Uterus (tissue), 2 donors: Measurements from ENCODE around the gene BRD9.

ENCODE experiments used
- POLR2A ChIP-seq, 2 donors: fragments of 450-650 bp; IDR thresholded peaks; one replicate each; pipeline ENCODE4 v1.6.1; 2016; ENCODE audit warnings: antibody characterized with exemption in 2 of 2, mild to moderate bottlenecking in 1 of 2, moderate library complexity in 1 of 2
- TF ChIP-seq, protein P1 (sequence below), 4 experiments: fragments of 200-600 bp in 2 of 4; fragments of 450-650 bp in 2 of 4; sonication (generic) in 2 of 4; IDR thresholded peaks; one replicate each; pipeline ENCODE4 v1.5.1; 2016 to 2019; ENCODE audit warnings: antibody characterized with exemption in 4 of 4, mild to moderate bottlenecking in 2 of 4, moderate library complexity in 1 of 4

DNA sequence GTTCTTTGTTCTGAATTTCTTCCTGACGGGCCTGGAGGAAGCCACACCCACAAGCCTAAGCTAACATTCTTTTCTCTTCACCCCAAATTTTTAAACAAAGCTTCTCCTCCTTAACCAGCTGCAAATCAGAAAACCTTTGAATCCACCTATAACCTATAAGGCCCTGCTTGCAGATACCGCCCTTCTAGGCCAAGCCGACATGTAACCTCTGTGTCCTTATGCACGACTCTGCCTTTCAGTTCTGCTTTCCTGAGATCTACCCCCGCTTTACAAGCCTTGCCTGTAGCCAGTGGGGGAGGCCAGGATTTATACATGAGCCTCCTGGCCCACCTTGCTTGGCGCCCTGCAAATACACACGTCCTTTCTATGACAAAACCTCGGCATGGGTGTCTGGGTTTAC is 19.3 kb downstream of the BRD9 start:
- no peak for TF ChIP-seq POLR2A (IDR thresholded peaks at IDR 0.05)
- TF ChIP-seq, protein P1, sequence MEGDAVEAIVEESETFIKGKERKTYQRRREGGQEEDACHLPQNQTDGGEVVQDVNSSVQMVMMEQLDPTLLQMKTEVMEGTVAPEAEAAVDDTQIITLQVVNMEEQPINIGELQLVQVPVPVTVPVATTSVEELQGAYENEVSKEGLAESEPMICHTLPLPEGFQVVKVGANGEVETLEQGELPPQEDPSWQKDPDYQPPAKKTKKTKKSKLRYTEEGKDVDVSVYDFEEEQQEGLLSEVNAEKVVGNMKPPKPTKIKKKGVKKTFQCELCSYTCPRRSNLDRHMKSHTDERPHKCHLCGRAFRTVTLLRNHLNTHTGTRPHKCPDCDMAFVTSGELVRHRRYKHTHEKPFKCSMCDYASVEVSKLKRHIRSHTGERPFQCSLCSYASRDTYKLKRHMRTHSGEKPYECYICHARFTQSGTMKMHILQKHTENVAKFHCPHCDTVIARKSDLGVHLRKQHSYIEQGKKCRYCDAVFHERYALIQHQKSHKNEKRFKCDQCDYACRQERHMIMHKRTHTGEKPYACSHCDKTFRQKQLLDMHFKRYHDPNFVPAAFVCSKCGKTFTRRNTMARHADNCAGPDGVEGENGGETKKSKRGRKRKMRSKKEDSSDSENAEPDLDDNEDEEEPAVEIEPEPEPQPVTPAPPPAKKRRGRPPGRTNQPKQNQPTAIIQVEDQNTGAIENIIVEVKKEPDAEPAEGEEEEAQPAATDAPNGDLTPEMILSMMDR (IDR thresholded peaks at IDR 0.05) = no peak
